GM12878 (cell line): ENCODE results near the gene UBE2O. TPM values are rescaled to one million over a fixed set of nuclear protein-coding genes. Genes with fewer than 3 reads are reported as not detected.

Experiments used
- ATAC-seq: fragments of 200-7000 bp; cut with Tn5 transposase; 3 replicates; pipeline ENCODE4 v1.9.1; 2020; ENCODE audit warnings: mild to moderate bottlenecking, moderate library complexity
- BruUV-seq: library from RNA; stranded (reverse); fragments of 400-500 nt; replicated peaks from 2 replicates; lab custom pipeline; 2021; lab: Mats Ljungman, UMichigan
- CTCF ChIA-PET: fragments of 300-600 bp; sonication (Branson Sonifier 250); formaldehyde crosslinking; extraction: SDS; loops from one replicate; lab custom pipeline; 2021; ENCODE audit warnings: inconsistent platforms; lab: Yijun Ruan, JAX
- POLR2A ChIA-PET: fragments of 350-600 bp; formaldehyde crosslinking; extraction: SDS; loops from one replicate; lab custom pipeline; 2021; ENCODE audit warnings: inconsistent platforms; lab: Charles Lee
- RAD21 ChIA-PET: fragments of 300-600 bp; sonication (Branson Sonifier 250); formaldehyde crosslinking; loops from one replicate; lab custom pipeline; 2023; ENCODE audit warnings: antibody characterized with exemption; ENCODE audit not compliant: unreplicated experiment; lab: Charles Lee
- SMC1A ChIA-PET: fragments of 300-600 bp; sonication (Branson Sonifier 250); formaldehyde crosslinking; loops from one replicate; lab custom pipeline; 2023; ENCODE audit not compliant: unreplicated experiment, uncharacterized antibody; lab: Charles Lee
- DNase-seq: peaks from one replicate; pipeline ENCODE4 v3.0.0-alpha.2; 2011; ENCODE audit warnings: low read depth, low spot score
- FAIRE-seq: peaks from 3 replicates; lab custom pipeline; 2011; peaks lifted over from hg19 to GRCh38; lab: Jason Lieb, UNC
- H2AFZ ChIP-seq: 2 replicates; pipeline ENCODE4 v1.6.0; 2011; ENCODE audit warnings: low read depth, low read length, control low read depth; ENCODE audit not compliant: control insufficient read depth
- H3K27ac ChIP-seq: 2 replicates; pipeline ENCODE4 v1.5.1; 2011; ENCODE audit warnings: control low read depth; ENCODE audit not compliant: control insufficient read depth, insufficient read depth
- H3K27me3 ChIP-seq, 2 experiments: replicated peaks in 1 of 2; 2 replicates each; pipeline versions ENCODE4 v1.6.0 to v1.6.1; 2011; ENCODE audit warnings: low read length in 1 of 2; ENCODE audit not compliant: control insufficient read depth in 2 of 2, insufficient read depth in 2 of 2
- H3K36me3 ChIP-seq, 2 experiments: 2 replicates each; pipeline ENCODE4 v1.5.1; 2011; ENCODE audit warnings: low read length in 1 of 2; ENCODE audit not compliant: control insufficient read depth in 2 of 2, insufficient read depth in 2 of 2
- H3K4me1 ChIP-seq: 2 replicates; pipeline ENCODE4 v1.6.1; 2011; ENCODE audit warnings: mild to moderate bottlenecking, low read length, moderate library complexity, mixed read lengths; ENCODE audit not compliant: control insufficient read depth, insufficient read depth
- H3K4me2 ChIP-seq: 2 replicates; pipeline ENCODE4 v1.6.0; 2011; ENCODE audit warnings: control low read depth; ENCODE audit not compliant: control insufficient read depth, insufficient read depth
- H3K4me3 ChIP-seq: fragments of 200-600 bp; sonication (generic); 2 replicates; pipeline ENCODE4 v1.5.1; 2016
- H3K79me2 ChIP-seq: 2 replicates; pipeline ENCODE4 v1.6.0; 2011; ENCODE audit warnings: low read length; ENCODE audit not compliant: control insufficient read depth, insufficient read depth
- H3K9ac ChIP-seq: 2 replicates; pipeline ENCODE4 v1.8.0; 2011; ENCODE audit warnings: low read length, control low read depth, mixed read lengths; ENCODE audit not compliant: control insufficient read depth, insufficient read depth
- H3K9me3 ChIP-seq: replicated peaks from 3 replicates; pipeline ENCODE4 v1.5.1; 2011; ENCODE audit warnings: mild to moderate bottlenecking, low read length; ENCODE audit not compliant: control insufficient read depth, insufficient read depth
- H4K20me1 ChIP-seq: 2 replicates; pipeline ENCODE4 v1.6.0; 2011; ENCODE audit not compliant: control insufficient read depth, insufficient read depth
- PAX5 ChIP-seq: IDR thresholded peaks from 2 replicates; pipeline ENCODE4 v1.6.1; 2011; ENCODE audit warnings: low read depth, low read length, borderline replicate concordance
- WGBS: methylation state at CpG from one replicate; pipeline ENCODE4 v1.1.6; 2016; ENCODE audit warnings: low lambda C conversion rate; ENCODE audit not compliant: insufficient replicate concordance, insufficient coverage; ENCODE audit errors: missing lambda C conversion rate; 5-methylcytosine and 5-hydroxymethylcytosine counted together
- in situ Hi-C: fragments of 300-500 bp; cut with MboI; formaldehyde crosslinking; loops from 9 replicates; pipeline ENCODE4 v1.14.3; 2018; ENCODE audit warnings: mixed read lengths
- intact Hi-C: fragments of 100-400 bp; cut with micrococcal nuclease; formaldehyde crosslinking; loops from one replicate; pipeline ENCODE4 v1.14.2; 2022; ENCODE audit not compliant: unreplicated experiment
- polyA plus RNA-seq, 11 experiments: library from polyadenylated mRNA; depleted of rRNA in 4 of 11; unstranded in 6 of 11; stranded (reverse) in 5 of 11; fragments of >200 nt; fragmentation: Nextera tagmentation in 4 of 11; fragmentation: Illumina TruSeq in 1 of 11; extraction: Ambion mirVana in 4 of 11; extraction: Trizol in 1 of 11; gene quantifications; 1 replicate in 1 of 11; 2 replicates in 10 of 11; pipeline versions ENCODE4 v1.2.1 to v1.2.3, GENCODE V29; 2011 to 2016; ENCODE audit warnings: inconsistent platforms in 2 of 11, missing spikeins in 2 of 11, low read depth in 1 of 11
- total RNA-seq, 4 experiments: library from RNA; depleted of rRNA in 3 of 4; stranded (reverse); fragments of >200 nt in 3 of 4; fragmentation: Illumina TruSeq in 1 of 4; extraction: Trizol in 1 of 4; gene quantifications; 2 replicates each; pipeline versions ENCODE4 v1.2.1 to v1.2.3, GENCODE V29; 2013 to 2021
- TF ChIP-seq, protein P1 (sequence below): IDR thresholded peaks from 2 replicates; pipeline ENCODE4 v1.6.1; 2012; ENCODE audit warnings: low read length, inconsistent platforms
- TF ChIP-seq, protein P2 (sequence below), 3 experiments: IDR thresholded peaks in 2 of 3; conservative IDR thresholded peaks in 1 of 3; 2 replicates each; pipeline ENCODE4 v1.5.1; 2011; ENCODE audit warnings: low read depth in 3 of 3, low read length in 3 of 3, mild to moderate bottlenecking in 3 of 3, control low read depth in 2 of 3, moderate library complexity in 2 of 3, inconsistent platforms in 1 of 3, mixed read lengths in 1 of 3; ENCODE audit not compliant: control insufficient read depth in 2 of 3, insufficient read depth in 1 of 3; ENCODE audit errors: extremely low read depth in 1 of 3
- TF ChIP-seq, protein P3 (sequence below): fragments of 450-650 bp; IDR thresholded peaks from 2 replicates; pipeline ENCODE4 v1.6.1; 2017; ENCODE audit warnings: mild to moderate bottlenecking, moderate library complexity

The UBE2O gene
- total and polyA plus RNA-seq, 10 of the 15 experiments (the other 5 are each of a cell fraction or from before 2014, with no cell fraction given), result 2.1 to 39.0 (median 14.1) TPM

GRCh38 chr17:76433693-76434092 is 19.3 kb downstream of the UBE2O start:
- Histone ChIP-seq H3K4me1 (peaks cover 10% of the 10 kb centered on the region; the same call in 1 of the 2 replicates), H3K9ac (0 out of 2 replicates have a peak overlapping the region, but pooled peaks have one; percentile 4), H3K36me3 (peaks cover 0 to 3% of the 10 kb centered on the region in 2 experiments; a peak in 1 of 4 replicates), H3K4me3 (no peak overlapping the region), H2AFZ (no peak overlapping the region), H3K9me3 (no peaks in the 10 kb centered on the region), H3K27ac (no peak overlapping the region), H3K79me2 (peaks cover 39% of the 10 kb centered on the region), H3K4me2 (no peak overlapping the region; the same call in 1 of the 2 replicates), H4K20me1 (no peaks in the 10 kb centered on the region), H3K27me3 (no peaks in the 10 kb centered on the region)
- POLR2A ChIA-PET, result no interaction called here
- FAIRE-seq (no peak), ATAC-seq (no peak), DNase-seq (no peak)
- 71% methylated on average over 7 of the region's 9 CpGs for WGBS
- CTCF ChIA-PET, result interaction anchor here (1.1 kb wide), 1 partner anchor 22 kb away, joined by 3 read pairs; no protein-coding TSS in a partner anchor
- RAD21 ChIA-PET, result no interaction called here
- in situ Hi-C loops (no loop called here), intact Hi-C loops (no loop called here)
- SMC1A ChIA-PET, result no interaction called here
- TF ChIP-seq PAX5, result peak; percentile 69
- TF ChIP-seq, protein P1, sequence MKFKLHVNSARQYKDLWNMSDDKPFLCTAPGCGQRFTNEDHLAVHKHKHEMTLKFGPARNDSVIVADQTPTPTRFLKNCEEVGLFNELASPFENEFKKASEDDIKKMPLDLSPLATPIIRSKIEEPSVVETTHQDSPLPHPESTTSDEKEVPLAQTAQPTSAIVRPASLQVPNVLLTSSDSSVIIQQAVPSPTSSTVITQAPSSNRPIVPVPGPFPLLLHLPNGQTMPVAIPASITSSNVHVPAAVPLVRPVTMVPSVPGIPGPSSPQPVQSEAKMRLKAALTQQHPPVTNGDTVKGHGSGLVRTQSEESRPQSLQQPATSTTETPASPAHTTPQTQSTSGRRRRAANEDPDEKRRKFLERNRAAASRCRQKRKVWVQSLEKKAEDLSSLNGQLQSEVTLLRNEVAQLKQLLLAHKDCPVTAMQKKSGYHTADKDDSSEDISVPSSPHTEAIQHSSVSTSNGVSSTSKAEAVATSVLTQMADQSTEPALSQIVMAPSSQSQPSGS, result 0 out of 2 replicates have a peak, but pooled peaks have one; percentile 26
- TF ChIP-seq, protein P2, sequence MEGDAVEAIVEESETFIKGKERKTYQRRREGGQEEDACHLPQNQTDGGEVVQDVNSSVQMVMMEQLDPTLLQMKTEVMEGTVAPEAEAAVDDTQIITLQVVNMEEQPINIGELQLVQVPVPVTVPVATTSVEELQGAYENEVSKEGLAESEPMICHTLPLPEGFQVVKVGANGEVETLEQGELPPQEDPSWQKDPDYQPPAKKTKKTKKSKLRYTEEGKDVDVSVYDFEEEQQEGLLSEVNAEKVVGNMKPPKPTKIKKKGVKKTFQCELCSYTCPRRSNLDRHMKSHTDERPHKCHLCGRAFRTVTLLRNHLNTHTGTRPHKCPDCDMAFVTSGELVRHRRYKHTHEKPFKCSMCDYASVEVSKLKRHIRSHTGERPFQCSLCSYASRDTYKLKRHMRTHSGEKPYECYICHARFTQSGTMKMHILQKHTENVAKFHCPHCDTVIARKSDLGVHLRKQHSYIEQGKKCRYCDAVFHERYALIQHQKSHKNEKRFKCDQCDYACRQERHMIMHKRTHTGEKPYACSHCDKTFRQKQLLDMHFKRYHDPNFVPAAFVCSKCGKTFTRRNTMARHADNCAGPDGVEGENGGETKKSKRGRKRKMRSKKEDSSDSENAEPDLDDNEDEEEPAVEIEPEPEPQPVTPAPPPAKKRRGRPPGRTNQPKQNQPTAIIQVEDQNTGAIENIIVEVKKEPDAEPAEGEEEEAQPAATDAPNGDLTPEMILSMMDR (IDR thresholded peaks at IDR 0.05 in 2 of 3, conservative IDR thresholded peaks at IDR 0.05 in 1 of 3; ENCODE audit: control insufficient read depth in 2 of 3, extremely low read depth in 1 of 3, insufficient read depth in 1 of 3, low read depth in 3 of 3, low read length in 3 of 3), result no peak
- TF ChIP-seq, protein P3, sequence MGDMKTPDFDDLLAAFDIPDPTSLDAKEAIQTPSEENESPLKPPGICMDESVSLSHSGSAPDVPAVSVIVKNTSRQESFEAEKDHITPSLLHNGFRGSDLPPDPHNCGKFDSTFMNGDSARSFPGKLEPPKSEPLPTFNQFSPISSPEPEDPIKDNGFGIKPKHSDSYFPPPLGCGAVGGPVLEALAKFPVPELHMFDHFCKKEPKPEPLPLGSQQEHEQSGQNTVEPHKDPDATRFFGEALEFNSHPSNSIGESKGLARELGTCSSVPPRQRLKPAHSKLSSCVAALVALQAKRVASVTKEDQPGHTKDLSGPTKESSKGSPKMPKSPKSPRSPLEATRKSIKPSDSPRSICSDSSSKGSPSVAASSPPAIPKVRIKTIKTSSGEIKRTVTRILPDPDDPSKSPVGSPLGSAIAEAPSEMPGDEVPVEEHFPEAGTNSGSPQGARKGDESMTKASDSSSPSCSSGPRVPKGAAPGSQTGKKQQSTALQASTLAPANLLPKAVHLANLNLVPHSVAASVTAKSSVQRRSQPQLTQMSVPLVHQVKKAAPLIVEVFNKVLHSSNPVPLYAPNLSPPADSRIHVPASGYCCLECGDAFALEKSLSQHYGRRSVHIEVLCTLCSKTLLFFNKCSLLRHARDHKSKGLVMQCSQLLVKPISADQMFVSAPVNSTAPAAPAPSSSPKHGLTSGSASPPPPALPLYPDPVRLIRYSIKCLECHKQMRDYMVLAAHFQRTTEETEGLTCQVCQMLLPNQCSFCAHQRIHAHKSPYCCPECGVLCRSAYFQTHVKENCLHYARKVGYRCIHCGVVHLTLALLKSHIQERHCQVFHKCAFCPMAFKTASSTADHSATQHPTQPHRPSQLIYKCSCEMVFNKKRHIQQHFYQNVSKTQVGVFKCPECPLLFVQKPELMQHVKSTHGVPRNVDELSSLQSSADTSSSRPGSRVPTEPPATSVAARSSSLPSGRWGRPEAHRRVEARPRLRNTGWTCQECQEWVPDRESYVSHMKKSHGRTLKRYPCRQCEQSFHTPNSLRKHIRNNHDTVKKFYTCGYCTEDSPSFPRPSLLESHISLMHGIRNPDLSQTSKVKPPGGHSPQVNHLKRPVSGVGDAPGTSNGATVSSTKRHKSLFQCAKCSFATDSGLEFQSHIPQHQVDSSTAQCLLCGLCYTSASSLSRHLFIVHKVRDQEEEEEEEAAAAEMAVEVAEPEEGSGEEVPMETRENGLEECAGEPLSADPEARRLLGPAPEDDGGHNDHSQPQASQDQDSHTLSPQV, result no peak
- no TSS peak for BruUV-seq
